Measurements from ENCODE around the gene CRAT.

Gene CRAT

DNA sequence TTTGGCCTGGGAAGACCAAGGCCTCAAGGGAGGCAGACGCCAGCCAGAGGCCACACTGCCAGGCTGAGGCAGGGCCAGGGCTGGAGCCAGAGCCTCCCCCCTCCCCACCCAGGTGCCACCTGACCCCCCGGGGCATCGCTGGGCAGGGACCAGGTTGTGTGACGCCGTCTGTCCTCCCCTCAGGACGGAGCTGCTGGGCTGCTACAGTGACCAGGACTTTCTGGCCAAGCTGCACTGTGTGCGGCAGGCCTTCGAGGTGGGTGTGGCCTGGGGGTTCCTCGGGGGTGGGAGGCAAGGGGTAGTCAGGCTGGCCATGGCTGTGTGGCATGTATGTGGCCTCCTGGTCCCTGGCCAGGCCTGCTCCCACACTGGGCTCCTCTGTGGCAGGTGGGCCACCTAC, 47.5 kb downstream of the CRAT start:
- DNase-seq (ENCODE audit: low read depth) = no peak

DNA sequence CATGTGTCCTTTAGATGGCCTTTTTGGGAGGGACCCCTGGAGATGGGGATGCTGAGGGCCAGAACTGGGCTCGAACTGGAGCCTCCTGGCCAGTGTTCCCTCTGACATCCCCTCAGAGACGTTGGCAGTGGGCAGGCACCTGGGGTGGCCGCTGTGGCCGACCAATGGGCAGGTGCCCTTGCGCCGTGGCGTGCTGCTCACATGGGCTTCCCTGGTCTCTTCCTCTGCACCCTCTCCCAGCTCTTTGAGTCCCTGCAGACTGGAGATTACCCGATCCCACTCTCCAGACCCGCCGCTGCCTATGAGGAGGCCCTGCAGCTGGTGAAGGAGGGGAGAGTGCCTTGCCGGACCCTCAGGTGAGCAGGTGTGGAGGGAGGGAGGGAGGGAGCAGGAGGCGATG, 49.6 kb downstream of the CRAT start:
- DNase-seq (ENCODE audit: low read depth) = no peak

DNA sequence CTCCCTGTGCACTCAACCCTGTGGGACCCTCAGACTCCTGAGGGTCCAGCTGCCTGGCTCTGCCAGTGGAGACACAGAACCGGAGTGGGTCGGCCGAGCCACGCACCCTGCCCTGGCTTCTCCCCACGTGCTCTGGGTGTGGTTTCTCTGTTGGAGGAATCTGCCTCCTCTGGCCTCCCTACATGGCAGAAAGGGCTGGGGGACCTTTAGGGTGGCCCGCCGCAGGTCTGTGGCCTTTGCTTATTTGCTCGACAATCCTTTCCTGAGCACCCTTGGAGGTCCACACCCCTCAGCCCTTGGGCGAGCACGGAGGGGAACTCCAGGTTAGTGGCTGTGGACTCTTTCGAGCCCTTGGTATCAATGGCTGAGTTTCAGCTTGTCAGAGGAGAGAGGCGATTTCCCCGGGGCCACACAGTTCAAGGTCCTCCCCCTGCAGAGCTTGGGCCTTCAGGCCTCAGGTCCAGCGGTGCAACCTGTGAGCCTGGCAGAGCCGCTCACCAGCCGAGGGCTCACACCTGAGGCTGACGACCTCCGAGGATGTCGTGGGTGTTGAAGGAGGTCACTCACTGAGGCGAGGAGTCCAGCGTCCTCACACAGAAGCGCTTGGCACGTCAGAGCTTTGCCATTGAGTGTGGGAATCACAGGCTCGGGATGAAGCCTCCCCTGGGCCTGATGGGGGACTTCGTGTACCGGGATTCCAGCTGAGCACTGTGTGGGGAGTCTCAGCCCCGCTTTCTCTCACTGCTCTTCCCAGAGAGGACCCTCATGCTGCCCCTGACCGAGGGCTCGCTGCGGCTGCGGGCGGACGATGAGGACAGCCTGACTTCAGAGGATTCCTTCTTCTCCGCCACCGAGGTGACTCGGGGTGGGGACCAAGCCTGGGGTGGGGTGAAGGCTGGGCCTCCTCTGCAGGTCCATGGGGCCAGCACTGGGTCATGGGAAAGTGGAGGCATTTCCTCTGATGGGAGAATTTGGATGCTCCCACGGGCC, 50.5 kb downstream of the CRAT start:
- DNase-seq (ENCODE audit: low read depth) = no peak

DNA sequence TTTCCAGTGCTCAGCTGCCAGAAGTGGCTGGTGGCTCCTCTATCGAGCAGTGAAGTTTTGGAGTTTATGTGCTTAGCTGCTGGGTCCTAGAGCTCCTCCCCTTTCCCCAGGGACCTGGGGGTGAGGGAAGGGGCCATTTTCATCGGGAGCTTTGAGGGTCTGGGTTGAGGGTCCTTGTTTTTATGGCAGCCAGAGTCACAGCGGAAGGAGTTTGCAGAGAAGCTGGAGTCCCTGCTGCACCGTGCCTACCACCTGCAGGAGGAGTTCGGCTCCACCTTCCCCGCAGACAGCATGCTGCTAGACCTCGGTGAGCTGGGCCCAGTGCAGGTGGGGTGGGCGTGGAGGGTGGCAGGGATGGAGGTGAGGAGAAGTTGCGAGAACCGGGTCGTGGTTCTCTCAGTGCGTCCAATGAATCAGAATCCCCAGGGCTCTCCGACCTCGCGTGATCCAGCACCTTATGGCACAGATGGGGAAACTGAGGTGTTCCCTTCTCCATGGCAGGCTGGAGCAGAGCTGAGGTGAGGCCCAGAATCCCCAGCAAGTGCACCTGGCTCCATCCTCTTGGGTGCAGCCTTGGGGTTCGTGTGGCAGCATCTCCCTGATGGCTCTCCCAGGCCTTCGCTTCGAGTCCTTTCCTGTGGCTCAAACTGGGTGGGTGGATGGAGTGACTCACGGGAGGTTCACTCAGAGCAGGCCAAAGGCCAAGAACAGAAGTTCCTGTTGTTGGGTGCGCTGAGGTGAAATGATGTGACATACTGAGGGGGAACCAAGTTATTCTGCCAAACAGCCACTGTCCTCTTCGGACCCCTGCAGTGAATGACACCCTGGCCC, 51.4 kb downstream of the CRAT start:
- no peak for DNase-seq (ENCODE audit: low read depth)

DNA sequence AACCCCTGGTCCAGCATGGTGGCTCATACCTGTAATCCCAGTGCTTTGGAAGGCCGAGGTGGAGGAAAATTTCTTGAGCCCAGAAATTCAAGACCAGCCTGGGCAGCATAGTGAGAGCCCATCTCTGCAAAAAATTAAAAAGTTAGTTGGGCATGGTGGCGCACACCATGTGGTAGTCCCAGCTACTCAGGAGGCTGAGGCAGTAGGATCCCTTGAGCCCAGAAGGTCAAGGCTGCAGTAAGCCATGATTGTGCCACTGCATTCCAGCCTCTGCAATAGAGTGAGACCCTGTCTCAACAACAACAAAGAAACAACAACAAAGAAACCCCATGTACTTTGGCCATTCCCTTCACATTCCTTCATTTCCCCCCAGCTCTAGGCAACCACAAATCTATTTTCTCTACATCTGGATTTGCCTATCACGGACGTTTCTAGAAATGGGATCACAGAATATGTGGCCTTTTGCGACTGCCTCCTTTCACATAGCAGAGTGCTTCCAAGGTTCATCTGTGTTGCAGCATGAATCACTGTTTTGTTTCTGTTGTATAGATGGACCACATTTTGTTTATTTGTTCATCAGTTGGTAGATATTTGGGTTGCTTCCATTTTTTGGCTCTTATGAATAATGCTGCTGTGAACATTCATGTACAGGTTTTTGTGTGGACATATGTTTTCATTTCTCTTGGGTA, 56.3 kb downstream of the CRAT start:
- DNase-seq (ENCODE audit: low read depth) = peak; percentile 71

DNA sequence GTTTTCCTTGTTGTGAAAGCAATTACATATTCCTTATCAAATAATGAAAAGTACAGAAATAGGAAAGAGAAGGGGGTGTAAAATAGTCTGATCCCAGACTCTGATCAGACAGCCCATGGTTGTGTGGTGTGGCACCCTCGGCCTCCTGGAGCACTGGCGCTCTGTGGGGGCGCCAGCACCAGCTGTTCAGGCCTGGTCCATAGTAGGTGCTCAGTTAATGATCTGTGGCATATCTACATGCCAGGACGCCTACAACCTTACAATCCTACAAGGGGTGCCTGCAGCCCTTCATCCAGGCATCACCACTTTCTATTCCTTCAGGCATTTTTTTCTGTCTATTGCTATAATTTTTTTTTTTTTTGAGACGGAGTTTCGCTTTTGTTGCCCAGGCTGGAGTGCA, 57.6 kb downstream of the CRAT start:
- DNase-seq (ENCODE audit: low read depth) = no peak

DNA sequence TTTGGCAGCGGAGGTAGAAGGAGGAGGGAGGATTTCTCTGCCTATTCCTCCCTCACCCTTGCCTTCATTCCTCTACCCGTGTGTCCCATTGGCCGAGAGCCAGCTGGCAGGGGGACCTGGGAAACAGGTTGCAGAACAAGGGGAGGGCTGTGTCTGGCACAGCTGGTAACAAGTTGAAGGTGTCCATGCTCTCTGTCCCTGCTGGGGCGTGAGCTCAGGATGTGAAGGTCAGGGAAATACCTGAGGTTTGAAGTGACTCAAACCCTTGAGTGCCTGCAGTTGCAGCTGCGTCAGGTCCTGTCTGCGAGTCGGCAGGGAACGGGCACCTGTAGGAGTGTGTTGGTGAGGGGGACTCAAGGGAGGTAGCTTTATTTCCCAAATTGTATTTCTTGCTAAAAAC, 58.0 kb downstream of the CRAT start:
- DNase-seq (ENCODE audit: low read depth) = no peak
